Activated naive CD4-positive, alpha-beta T cell treated with anti-CD3 and anti-CD28 coated beads, Interleukin-2, amount 10 ng/mL, durations not matched to agents 7 days and 5 days (primary cell): ENCODE results near the gene GPLD1.

Source experiments
- CTCF ChIA-PET: fragments of 350-600 bp; sonication (Branson Sonifier 250); formaldehyde crosslinking; loops from one replicate; lab custom pipeline; 2021; ENCODE audit warnings: antibody characterized with exemption; lab: Charles Lee
- DNase-seq: peaks from one replicate; pipeline ENCODE4 v3.0.0-alpha.2; 2020
- H3K27ac Mint-ChIP-seq: one replicate; pipeline ENCODE4 v1.8.0; 2021; ENCODE audit warnings: mild to moderate bottlenecking, moderate library complexity, mixed read lengths
- H3K27me3 Mint-ChIP-seq: one replicate; pipeline ENCODE4 v1.8.0; 2021; ENCODE audit warnings: mild to moderate bottlenecking, mixed read lengths
- H3K36me3 Mint-ChIP-seq: one replicate; pipeline ENCODE4 v1.8.0; 2021; ENCODE audit warnings: mixed read lengths
- H3K4me1 Mint-ChIP-seq: one replicate; pipeline ENCODE4 v1.8.0; 2021; ENCODE audit warnings: mixed read lengths
- H3K4me3 Mint-ChIP-seq: one replicate; pipeline ENCODE4 v1.8.0; 2021; ENCODE audit warnings: mild to moderate bottlenecking, moderate library complexity, mixed read lengths
- H3K9me3 Mint-ChIP-seq: one replicate; pipeline ENCODE4 v1.8.0; 2021; ENCODE audit warnings: mixed read lengths

The GPLD1 gene

GRCh38 chr6:24455061-24455460, 34.3 kb downstream of the GPLD1 start:
- H3K9me3 Mint-ChIP-seq = no peaks in the 10 kb centered on the region
- H3K27ac Mint-ChIP-seq = no peak overlapping the region
- H3K36me3 Mint-ChIP-seq = no peaks in the 10 kb centered on the region
- CTCF ChIA-PET = no interaction called here
- H3K27me3 Mint-ChIP-seq = no peaks in the 10 kb centered on the region
- no peaks in the 10 kb centered on the region for H3K4me1 Mint-ChIP-seq
- no peak overlapping the region for H3K4me3 Mint-ChIP-seq
- no peak for DNase-seq

GRCh38 chr6:24454452-24454851, 34.9 kb downstream of the GPLD1 start:
- no peak overlapping the region for H3K4me3 Mint-ChIP-seq
- H3K27me3 Mint-ChIP-seq = no peaks in the 10 kb centered on the region
- no peaks in the 10 kb centered on the region for H3K4me1 Mint-ChIP-seq
- no peak for DNase-seq
- H3K36me3 Mint-ChIP-seq = no peaks in the 10 kb centered on the region
- no peaks in the 10 kb centered on the region for H3K9me3 Mint-ChIP-seq
- H3K27ac Mint-ChIP-seq = no peak overlapping the region
- CTCF ChIA-PET = no interaction called here

- no peak overlapping the region for H3K4me3 Mint-ChIP-seq
- CTCF ChIA-PET = no interaction called here
- H3K4me1 Mint-ChIP-seq = no peaks in the 10 kb centered on the region
- H3K27ac Mint-ChIP-seq = no peak overlapping the region
- DNase-seq = no peak
- no peaks in the 10 kb centered on the region for H3K36me3 Mint-ChIP-seq
- no peaks in the 10 kb centered on the region for H3K9me3 Mint-ChIP-seq
- H3K27me3 Mint-ChIP-seq = no peaks in the 10 kb centered on the region
These were observed 35.5 kb downstream of the GPLD1 start for GRCh38 chr6:24453921-24454320.

- H3K9me3 Mint-ChIP-seq = no peaks in the 10 kb centered on the region
- H3K4me3 Mint-ChIP-seq = no peak overlapping the region
- no peak for DNase-seq
- CTCF ChIA-PET = no interaction called here
- no peaks in the 10 kb centered on the region for H3K4me1 Mint-ChIP-seq
- H3K27me3 Mint-ChIP-seq = no peaks in the 10 kb centered on the region
- no peaks in the 10 kb centered on the region for H3K36me3 Mint-ChIP-seq
- H3K27ac Mint-ChIP-seq = no peak overlapping the region
These were observed 37.6 kb downstream of the GPLD1 start for GRCh38 chr6:24451581-24452388.

GRCh38 chr6:24448828-24449525, 40.4 kb downstream of the GPLD1 start:
- H3K4me1 Mint-ChIP-seq = no peaks in the 10 kb centered on the region
- H3K27me3 Mint-ChIP-seq = no peaks in the 10 kb centered on the region
- DNase-seq = no peak
- no peaks in the 10 kb centered on the region for H3K9me3 Mint-ChIP-seq
- no peak overlapping the region for H3K27ac Mint-ChIP-seq
- CTCF ChIA-PET = no interaction called here
- no peak overlapping the region for H3K4me3 Mint-ChIP-seq
- no peaks in the 10 kb centered on the region for H3K36me3 Mint-ChIP-seq

- Mint-ChIP-seq H3K36me3 (no peaks in the 10 kb centered on the region), H3K27ac (no peak overlapping the region), H3K4me1 (no peaks in the 10 kb centered on the region), H3K9me3 (no peaks in the 10 kb centered on the region), H3K27me3 (no peaks in the 10 kb centered on the region), H3K4me3 (no peak overlapping the region)
- DNase-seq = no peak
- CTCF ChIA-PET = no interaction called here
These were observed 41.0 kb downstream of the GPLD1 start for GRCh38 chr6:24448396-24448795.

- Mint-ChIP-seq H3K4me1 (no peaks in the 10 kb centered on the region), H3K27me3 (no peaks in the 10 kb centered on the region), H3K4me3 (no peak overlapping the region), H3K36me3 (no peaks in the 10 kb centered on the region), H3K27ac (no peak overlapping the region), H3K9me3 (no peaks in the 10 kb centered on the region)
- no peak for DNase-seq
- CTCF ChIA-PET = no interaction called here
These were observed 42.7 kb downstream of the GPLD1 start for GRCh38 chr6:24446670-24447069.

- H3K4me3 Mint-ChIP-seq = no peak overlapping the region
- H3K36me3 Mint-ChIP-seq = no peaks in the 10 kb centered on the region
- H3K4me1 Mint-ChIP-seq = no peaks in the 10 kb centered on the region
- no peaks in the 10 kb centered on the region for H3K9me3 Mint-ChIP-seq
- no peaks in the 10 kb centered on the region for H3K27me3 Mint-ChIP-seq
- CTCF ChIA-PET = no interaction called here
- DNase-seq = no peak
- no peak overlapping the region for H3K27ac Mint-ChIP-seq
These were observed 43.7 kb downstream of the GPLD1 start for GRCh38 chr6:24445704-24446103.

GRCh38 chr6:24444588-24444987, 44.8 kb downstream of the GPLD1 start:
- no peaks in the 10 kb centered on the region for H3K36me3 Mint-ChIP-seq
- CTCF ChIA-PET = no interaction called here
- no peak for DNase-seq
- H3K4me1 Mint-ChIP-seq = no peaks in the 10 kb centered on the region
- H3K4me3 Mint-ChIP-seq = no peak overlapping the region
- no peaks in the 10 kb centered on the region for H3K9me3 Mint-ChIP-seq
- H3K27me3 Mint-ChIP-seq = no peaks in the 10 kb centered on the region
- H3K27ac Mint-ChIP-seq = no peak overlapping the region

GRCh38 chr6:24441599-24441904, 47.8 kb downstream of the GPLD1 start:
- peaks cover 5% of the 10 kb centered on the region for H3K27me3 Mint-ChIP-seq
- H3K27ac Mint-ChIP-seq = no peak overlapping the region
- H3K4me1 Mint-ChIP-seq = no peaks in the 10 kb centered on the region
- no peak for DNase-seq
- H3K4me3 Mint-ChIP-seq = no peak overlapping the region
- no peaks in the 10 kb centered on the region for H3K9me3 Mint-ChIP-seq
- CTCF ChIA-PET = interaction anchor here (4.7 kb wide), 1 partner anchor 11 kb away, joined by 17 read pairs; no protein-coding TSS in a partner anchor
- H3K36me3 Mint-ChIP-seq = no peaks in the 10 kb centered on the region

- Mint-ChIP-seq H3K4me3 (no peak overlapping the region), H3K27me3 (peaks cover 5% of the 10 kb centered on the region), H3K36me3 (no peaks in the 10 kb centered on the region), H3K27ac (no peak overlapping the region), H3K4me1 (no peaks in the 10 kb centered on the region), H3K9me3 (no peaks in the 10 kb centered on the region)
- CTCF ChIA-PET = interaction anchor here (4.7 kb wide), 1 partner anchor 11 kb away, joined by 17 read pairs; no protein-coding TSS in a partner anchor
- DNase-seq = no peak
These were observed 48.3 kb downstream of the GPLD1 start for GRCh38 chr6:24440897-24441598.

- H3K4me3 Mint-ChIP-seq = no peak overlapping the region
- no peak for DNase-seq
- peaks cover 5% of the 10 kb centered on the region for H3K27me3 Mint-ChIP-seq
- H3K27ac Mint-ChIP-seq = no peak overlapping the region
- CTCF ChIA-PET = interaction anchor here (1.3 to 4.7 kb wide), 2 partner anchors 10 to 33 kb away, joined by 3 to 17 read pairs; no protein-coding TSS in a partner anchor
- no peaks in the 10 kb centered on the region for H3K9me3 Mint-ChIP-seq
- H3K36me3 Mint-ChIP-seq = no peaks in the 10 kb centered on the region
- no peaks in the 10 kb centered on the region for H3K4me1 Mint-ChIP-seq
These were observed 49.4 kb downstream of the GPLD1 start for GRCh38 chr6:24439858-24440539.

- Mint-ChIP-seq H3K36me3 (no peaks in the 10 kb centered on the region), H3K4me1 (no peaks in the 10 kb centered on the region), H3K27ac (no peak overlapping the region), H3K4me3 (no peak overlapping the region), H3K27me3 (peaks cover 5% of the 10 kb centered on the region), H3K9me3 (no peaks in the 10 kb centered on the region)
- CTCF ChIA-PET = no interaction called here
- DNase-seq = no peak
These were observed 52.4 kb downstream of the GPLD1 start for GRCh38 chr6:24436979-24437378.

- Mint-ChIP-seq H3K4me1 (no peaks in the 10 kb centered on the region), H3K36me3 (no peaks in the 10 kb centered on the region), H3K9me3 (no peaks in the 10 kb centered on the region), H3K27ac (no peak overlapping the region), H3K27me3 (no peaks in the 10 kb centered on the region), H3K4me3 (no peak overlapping the region)
- CTCF ChIA-PET = interaction anchor here (1.1 to 1.2 kb wide), 2 partner anchors 10 to 89 kb away, joined by 3 read pairs; no protein-coding TSS in a partner anchor
- no peak for DNase-seq
These were observed 56.8 kb downstream of the GPLD1 start for GRCh38 chr6:24432611-24433010.
